Endodermal cell (in vitro differentiated cells): ENCODE results near the gene EEPD1. TPM values are rescaled to one million over a fixed set of nuclear protein-coding genes. Genes with fewer than 3 reads are reported as not detected.

Experiments used
- DNase-seq: peaks from one replicate; pipeline ENCODE4 v3.0.0-alpha.2; 2017
- H3K27ac ChIP-seq: 2 replicates; pipeline ENCODE4 v1.5.1; 2013; ENCODE audit warnings: mild to moderate bottlenecking, low read depth, low read length, moderate library complexity
- H3K27me3 ChIP-seq: 2 replicates; pipeline ENCODE4 v1.6.1; 2013; ENCODE audit warnings: mild to moderate bottlenecking, low read length, moderate library complexity; ENCODE audit not compliant: insufficient read depth, control insufficient read depth, poor library complexity, severe bottlenecking
- H3K36me3 ChIP-seq: 2 replicates; pipeline ENCODE4 v1.7.0; 2013; ENCODE audit warnings: mild to moderate bottlenecking, low read length, moderate library complexity; ENCODE audit not compliant: control insufficient read depth, insufficient read depth
- H3K4me1 ChIP-seq: one replicate; pipeline ENCODE4 v1.7.0; 2013; ENCODE audit warnings: low read length; ENCODE audit not compliant: control insufficient read depth, insufficient read depth
- H3K4me3 ChIP-seq: 2 replicates; pipeline ENCODE4 v1.5.1; 2013; ENCODE audit warnings: mild to moderate bottlenecking, low read length, moderate library complexity
- H3K9ac ChIP-seq: 2 replicates; pipeline ENCODE4 v1.6.1; 2013; ENCODE audit warnings: mild to moderate bottlenecking, low read length, moderate library complexity; ENCODE audit not compliant: poor library complexity, severe bottlenecking; ENCODE audit errors: extremely low read depth
- H3K9me3 ChIP-seq: 2 replicates; pipeline ENCODE4 v1.6.1; 2013; ENCODE audit warnings: mild to moderate bottlenecking, low read length, moderate library complexity; ENCODE audit not compliant: control insufficient read depth
- H3K27ac Mint-ChIP-seq: 2 replicates; pipeline ENCODE4 v1.8.0; 2020; ENCODE audit warnings: mixed read lengths
- H3K27me3 Mint-ChIP-seq: 2 replicates; pipeline ENCODE4 v1.8.0; 2021; ENCODE audit warnings: mild to moderate bottlenecking, mixed read lengths; ENCODE audit not compliant: insufficient read depth
- H3K36me3 Mint-ChIP-seq: 2 replicates; pipeline ENCODE4 v1.8.0; 2020; ENCODE audit warnings: low read depth, mixed read lengths
- H3K4me1 Mint-ChIP-seq: 2 replicates; pipeline ENCODE4 v1.8.0; 2020; ENCODE audit warnings: mixed read lengths
- H3K4me3 Mint-ChIP-seq: 2 replicates; pipeline ENCODE4 v1.8.0; 2020; ENCODE audit warnings: mild to moderate bottlenecking, moderate library complexity, mixed read lengths
- H3K9me3 Mint-ChIP-seq: 2 replicates; pipeline ENCODE4 v1.8.0; 2020; ENCODE audit warnings: mild to moderate bottlenecking, mixed read lengths
- WGBS, 2 experiments: methylation state at CpG; one replicate each; pipeline versions ENCODE4 v1.1.5 to v1.1.7; 2013; ENCODE audit warnings: missing lambda C conversion rate in 2 of 2, mixed read lengths in 1 of 2; ENCODE audit not compliant: insufficient coverage in 1 of 2, insufficient read length in 1 of 2; 5-methylcytosine and 5-hydroxymethylcytosine counted together
- total RNA-seq, 2 donors: library from RNA; stranded (reverse); fragmentation: NEBNext Ultra II Directional in 1 of 2; extraction: Animal tissue kit (Norgen Biotek cat#: 25700) in 1 of 2; gene quantifications; 2 replicates in 1 of 2; 3 replicates in 1 of 2; pipeline ENCODE4 v1.2.1, GENCODE V29; 2021
- TF ChIP-seq, protein P1 (sequence below): fragments of 200-600 bp; sonication (generic); conservative IDR thresholded peaks from 2 replicates; pipeline ENCODE4 v1.5.0; 2021; ENCODE audit warnings: antibody characterized with exemption, mild to moderate bottlenecking

The EEPD1 gene
- total RNA-seq, 2 donors from 2014 or later, result 9.7 to 11.4 TPM

DNA sequence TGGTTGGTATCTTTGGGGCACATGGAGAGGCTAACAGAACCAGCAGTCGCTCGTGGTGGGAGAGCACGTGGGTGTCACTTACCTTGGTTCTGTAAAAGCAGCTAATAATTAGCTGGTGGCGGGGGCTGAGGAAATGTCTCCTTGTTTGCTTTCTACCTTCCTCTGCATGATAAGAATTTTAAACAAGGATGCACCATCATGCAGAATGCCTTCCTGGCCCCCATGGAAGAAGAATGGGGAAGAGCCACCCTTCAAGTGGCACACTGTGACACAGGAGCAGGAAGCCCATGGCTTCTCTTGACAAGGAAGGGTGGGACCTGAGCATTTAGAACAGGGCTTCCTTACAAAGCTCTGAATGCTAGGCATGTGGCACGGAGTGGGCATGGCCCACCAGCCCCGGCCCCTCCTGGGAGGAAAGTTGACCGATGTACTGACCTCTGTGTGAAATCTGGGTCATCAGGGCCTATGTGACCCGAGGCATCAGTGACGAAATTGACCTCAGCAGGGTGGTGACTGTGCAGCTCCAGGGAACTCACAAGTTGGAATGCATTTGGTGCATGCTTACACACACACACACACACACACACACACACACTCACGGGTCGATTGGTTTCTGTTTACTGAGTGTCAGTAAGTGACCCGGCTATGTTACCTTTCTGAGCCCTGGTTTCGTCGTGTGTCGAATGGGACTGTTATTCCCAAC, 119.7 kb downstream of the EEPD1 start:
- no peak overlapping the region for H3K9ac ChIP-seq
- DNase-seq, result peak; percentile 57
- no peak overlapping the region for H3K4me3 ChIP-seq
- H3K27ac Mint-ChIP-seq, result peak overlapping the region; percentile 85
- H3K4me3 Mint-ChIP-seq, result no peak overlapping the region
- no peaks in the 10 kb centered on the region for H3K27me3 ChIP-seq
- no peaks in the 10 kb centered on the region for H3K36me3 Mint-ChIP-seq
- no peaks in the 10 kb centered on the region for H3K27me3 Mint-ChIP-seq
- H3K4me1 ChIP-seq, result peaks cover 22% of the 10 kb centered on the region
- H3K27ac ChIP-seq, result no peak overlapping the region
- WGBS, 2 experiments, result 83 to 90% methylated on average over 11 to 15 of the region's 15 CpGs
- H3K36me3 ChIP-seq, result no peaks in the 10 kb centered on the region
- peaks cover 56% of the 10 kb centered on the region for H3K4me1 Mint-ChIP-seq
- TF ChIP-seq, protein P1, sequence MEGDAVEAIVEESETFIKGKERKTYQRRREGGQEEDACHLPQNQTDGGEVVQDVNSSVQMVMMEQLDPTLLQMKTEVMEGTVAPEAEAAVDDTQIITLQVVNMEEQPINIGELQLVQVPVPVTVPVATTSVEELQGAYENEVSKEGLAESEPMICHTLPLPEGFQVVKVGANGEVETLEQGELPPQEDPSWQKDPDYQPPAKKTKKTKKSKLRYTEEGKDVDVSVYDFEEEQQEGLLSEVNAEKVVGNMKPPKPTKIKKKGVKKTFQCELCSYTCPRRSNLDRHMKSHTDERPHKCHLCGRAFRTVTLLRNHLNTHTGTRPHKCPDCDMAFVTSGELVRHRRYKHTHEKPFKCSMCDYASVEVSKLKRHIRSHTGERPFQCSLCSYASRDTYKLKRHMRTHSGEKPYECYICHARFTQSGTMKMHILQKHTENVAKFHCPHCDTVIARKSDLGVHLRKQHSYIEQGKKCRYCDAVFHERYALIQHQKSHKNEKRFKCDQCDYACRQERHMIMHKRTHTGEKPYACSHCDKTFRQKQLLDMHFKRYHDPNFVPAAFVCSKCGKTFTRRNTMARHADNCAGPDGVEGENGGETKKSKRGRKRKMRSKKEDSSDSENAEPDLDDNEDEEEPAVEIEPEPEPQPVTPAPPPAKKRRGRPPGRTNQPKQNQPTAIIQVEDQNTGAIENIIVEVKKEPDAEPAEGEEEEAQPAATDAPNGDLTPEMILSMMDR, result no peak
- H3K9me3 ChIP-seq, result no peaks in the 10 kb centered on the region
- H3K9me3 Mint-ChIP-seq, result no peaks in the 10 kb centered on the region

DNA sequence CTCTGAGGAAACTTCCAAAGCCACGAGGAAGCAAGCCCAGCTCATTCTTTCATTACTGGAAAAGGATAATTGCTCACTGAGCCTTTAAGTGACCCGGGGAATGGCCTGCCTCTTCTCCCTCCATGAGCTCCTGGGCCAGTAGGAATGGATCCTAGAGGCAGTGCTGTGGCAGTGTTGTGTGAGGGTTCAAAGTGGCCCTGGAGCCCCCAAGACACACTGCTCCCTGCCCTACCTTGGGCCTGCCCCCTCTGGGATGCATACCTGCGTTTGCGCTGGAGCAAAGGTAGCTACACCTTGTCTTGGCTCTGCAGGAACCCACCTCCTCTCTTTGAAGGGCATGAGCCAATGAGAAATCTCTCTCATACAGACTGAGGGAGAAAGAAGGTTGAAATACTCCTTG, 120.8 kb downstream of the EEPD1 start:
- Mint-ChIP-seq H3K4me1 (peaks cover 57% of the 10 kb centered on the region), H3K27me3 (no peaks in the 10 kb centered on the region)

DNA sequence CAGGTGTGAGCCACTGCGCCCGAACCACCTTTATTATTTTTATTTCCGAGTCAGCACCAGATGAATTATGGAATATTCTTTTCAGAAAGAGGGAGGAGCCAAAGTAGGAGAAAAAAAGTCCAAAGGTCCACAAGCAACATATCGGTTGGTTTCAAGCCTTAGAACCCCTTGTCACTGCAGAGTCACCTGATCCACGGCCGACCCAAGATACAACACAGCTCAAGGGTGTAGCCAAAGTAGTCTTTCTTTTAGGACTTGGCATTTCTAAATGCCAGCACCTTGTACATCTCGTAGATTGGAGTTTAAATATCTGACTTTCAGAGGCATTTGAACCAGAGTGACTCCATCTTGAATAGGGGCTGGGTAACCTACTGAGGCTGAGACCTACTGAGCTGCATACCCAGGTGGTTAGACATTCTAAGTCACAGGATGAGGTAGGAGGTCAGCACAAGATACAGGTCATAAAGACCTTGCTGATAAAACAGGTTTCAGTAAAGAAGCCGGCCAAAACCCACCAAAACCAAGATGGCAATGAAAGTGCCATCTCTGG, 122.8 kb downstream of the EEPD1 start:
- H3K27ac ChIP-seq, result no peak overlapping the region
- Mint-ChIP-seq H3K4me3 (no peak overlapping the region), H3K27me3 (no peaks in the 10 kb centered on the region), H3K9me3 (no peaks in the 10 kb centered on the region), H3K36me3 (no peaks in the 10 kb centered on the region), H3K27ac (no peak overlapping the region), H3K4me1 (peaks cover 77% of the 10 kb centered on the region)
- DNase-seq, result no peak
- WGBS, 2 experiments, result 87 to 92% methylated on average over 8 of the region's 8 CpGs
- peaks cover 35% of the 10 kb centered on the region for H3K4me1 ChIP-seq
- no peaks in the 10 kb centered on the region for H3K27me3 ChIP-seq
- TF ChIP-seq, protein P1, result no peak
- H3K4me3 ChIP-seq, result no peak overlapping the region
- H3K9me3 ChIP-seq, result no peaks in the 10 kb centered on the region
- H3K36me3 ChIP-seq, result no peaks in the 10 kb centered on the region
- H3K9ac ChIP-seq, result no peak overlapping the region

More for the DNA sequence above, 120.8 kb downstream of the EEPD1 start:
- Mint-ChIP-seq H3K36me3 (no peaks in the 10 kb centered on the region), H3K4me3 (no peak overlapping the region), H3K27ac (peak overlapping the region; percentile 85), H3K9me3 (no peaks in the 10 kb centered on the region)
- TF ChIP-seq, protein P1, result no peak
- no peak overlapping the region for H3K4me3 ChIP-seq
- H3K9ac ChIP-seq, result no peak overlapping the region
- DNase-seq, result no peak
- no peaks in the 10 kb centered on the region for H3K27me3 ChIP-seq
- 63% methylated on average over 4 of the region's 4 CpGs; no CpG with 5 or more reads in 1 of the 2 experiments for WGBS, 2 experiments
- H3K36me3 ChIP-seq, result no peaks in the 10 kb centered on the region
- H3K4me1 ChIP-seq, result peaks cover 26% of the 10 kb centered on the region
- no peak overlapping the region for H3K27ac ChIP-seq
- H3K9me3 ChIP-seq, result no peaks in the 10 kb centered on the region
